AG04450 (cell line): Measurements from ENCODE around the gene DHRS11. TPM values are rescaled to one million over a fixed set of nuclear protein-coding genes. Genes with fewer than 3 reads are reported as not detected.
"Not testable (repeated sequence)": the region's sequence is repeated elsewhere in the genome, so short reads cannot be mapped to it uniquely, and the experiment has no call there.

ENCODE experiments used
- CTCF ChIA-PET: fragments of 300-600, 350-600 bp; formaldehyde crosslinking; extraction: SDS; loops from one replicate; lab custom pipeline; 2022; ENCODE audit warnings: antibody characterized with exemption, inconsistent platforms; lab: Charles Lee
- POLR2A ChIA-PET: fragments of 350-600 bp; formaldehyde crosslinking; extraction: SDS; loops from one replicate; lab custom pipeline; 2021; ENCODE audit warnings: antibody characterized with exemption, inconsistent platforms; lab: Yijun Ruan, JAX
- DNase-seq: peaks from one replicate; pipeline ENCODE4 v3.0.0-alpha.2; 2011; ENCODE audit warnings: low read depth, low spot score
- H3K27ac ChIP-seq: one replicate; pipeline ENCODE4 v1.5.1; 2012; ENCODE audit warnings: low read depth, low read length, control low read depth
- H3K27me3 ChIP-seq: one replicate; pipeline ENCODE4 v1.6.0; 2012; ENCODE audit warnings: low read length; ENCODE audit not compliant: control insufficient read depth, insufficient read depth
- H3K4me3 ChIP-seq: 2 replicates; pipeline ENCODE4 v1.5.1; 2011; ENCODE audit warnings: mild to moderate bottlenecking, low read depth, low read length, control low read depth
- H3K9me3 ChIP-seq: 2 replicates; pipeline ENCODE4 v1.5.1; 2012; ENCODE audit warnings: low read length; ENCODE audit not compliant: control insufficient read depth, insufficient read depth
- polyA plus RNA-seq: library from polyadenylated mRNA; depleted of rRNA; stranded (reverse); fragments of >200 nt; gene quantifications from 2 replicates; pipeline ENCODE4 v1.2.3, GENCODE V29; 2011
- TF ChIP-seq, protein P1 (sequence below): IDR thresholded peaks from 2 replicates; pipeline ENCODE4 v1.5.1; 2011; ENCODE audit warnings: low read depth, low read length, control low read depth, inconsistent platforms

DHRS11 gene
- polyA plus RNA-seq, 1 experiment = 4.9 TPM

DNA sequence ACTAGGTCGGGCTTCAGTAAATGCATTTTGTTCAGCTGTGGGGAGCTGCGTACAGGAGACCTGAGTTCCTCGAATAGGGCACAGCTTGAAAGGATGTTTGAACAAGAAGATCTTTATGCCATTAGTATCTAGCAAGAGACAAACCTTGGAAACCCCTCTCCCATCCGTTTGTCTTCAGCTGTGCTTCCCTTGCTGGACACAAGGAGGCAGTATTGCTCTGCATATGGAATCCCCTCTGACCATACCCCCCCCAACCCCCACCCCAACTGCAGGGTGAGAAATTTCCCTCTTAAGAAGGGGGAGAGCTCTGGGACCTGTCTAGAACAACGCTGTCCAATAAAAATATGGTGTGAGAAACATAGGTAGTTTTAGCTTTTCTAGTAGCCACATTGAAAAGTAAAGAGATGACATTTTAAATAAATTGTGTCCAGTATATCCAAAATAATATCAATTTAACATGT, 11.3 kb downstream of the DHRS11 start:
- peak; percentile 29 for DNase-seq
- no peak overlapping the region for H3K27ac ChIP-seq
- CTCF ChIA-PET = interaction anchor here (0.6 to 5.0 kb wide), 88 partner anchors 8 to 1167 kb away, joined by 3 to 79 read pairs (median 5); partner anchors contain the start of gene C17orf78
- POLR2A ChIA-PET = interaction anchor here (0.5 to 0.9 kb wide), 2 partner anchors 39 to 764 kb away, joined by 3 to 6 read pairs; no protein-coding TSS in a partner anchor
- TF ChIP-seq, protein P1, sequence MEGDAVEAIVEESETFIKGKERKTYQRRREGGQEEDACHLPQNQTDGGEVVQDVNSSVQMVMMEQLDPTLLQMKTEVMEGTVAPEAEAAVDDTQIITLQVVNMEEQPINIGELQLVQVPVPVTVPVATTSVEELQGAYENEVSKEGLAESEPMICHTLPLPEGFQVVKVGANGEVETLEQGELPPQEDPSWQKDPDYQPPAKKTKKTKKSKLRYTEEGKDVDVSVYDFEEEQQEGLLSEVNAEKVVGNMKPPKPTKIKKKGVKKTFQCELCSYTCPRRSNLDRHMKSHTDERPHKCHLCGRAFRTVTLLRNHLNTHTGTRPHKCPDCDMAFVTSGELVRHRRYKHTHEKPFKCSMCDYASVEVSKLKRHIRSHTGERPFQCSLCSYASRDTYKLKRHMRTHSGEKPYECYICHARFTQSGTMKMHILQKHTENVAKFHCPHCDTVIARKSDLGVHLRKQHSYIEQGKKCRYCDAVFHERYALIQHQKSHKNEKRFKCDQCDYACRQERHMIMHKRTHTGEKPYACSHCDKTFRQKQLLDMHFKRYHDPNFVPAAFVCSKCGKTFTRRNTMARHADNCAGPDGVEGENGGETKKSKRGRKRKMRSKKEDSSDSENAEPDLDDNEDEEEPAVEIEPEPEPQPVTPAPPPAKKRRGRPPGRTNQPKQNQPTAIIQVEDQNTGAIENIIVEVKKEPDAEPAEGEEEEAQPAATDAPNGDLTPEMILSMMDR = peak; percentile 91
- no peaks in the 10 kb centered on the region for H3K27me3 ChIP-seq
- H3K4me3 ChIP-seq = peak overlapping the region; percentile 95
- no peaks in the 10 kb centered on the region; the same call in 1 of the 2 replicates for H3K9me3 ChIP-seq

DNA sequence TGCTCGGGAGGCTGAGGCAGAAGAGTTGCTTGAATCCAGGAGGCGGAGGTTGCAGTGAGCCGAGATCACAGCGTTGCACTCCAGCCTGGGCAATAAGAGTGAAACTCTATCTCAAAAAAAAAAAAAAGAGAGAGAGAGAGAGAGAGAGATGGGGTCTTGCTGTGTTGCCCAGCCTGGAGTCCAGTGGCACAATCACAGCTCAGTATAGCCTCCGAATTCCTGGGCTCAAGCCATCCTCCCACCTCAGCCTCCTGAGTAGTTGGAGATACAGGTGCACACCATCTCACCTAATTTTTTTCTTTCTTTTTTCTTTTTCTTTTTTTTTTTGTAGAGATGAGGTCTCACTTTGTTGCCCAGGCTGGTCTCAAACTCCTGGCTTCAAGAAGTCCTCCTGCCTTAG, 13.3 kb downstream of the DHRS11 start:
- H3K27ac ChIP-seq, POLR2A ChIA-PET, DNase-seq, H3K9me3 ChIP-seq, H3K27me3 ChIP-seq, H3K4me3 ChIP-seq: not testable (repeated sequence)
- CTCF ChIA-PET = interaction anchor here (3.7 to 5.0 kb wide), 2 partner anchors 442 to 769 kb away, joined by 42 to 79 read pairs; partner anchors contain the start of gene C17orf78

DNA sequence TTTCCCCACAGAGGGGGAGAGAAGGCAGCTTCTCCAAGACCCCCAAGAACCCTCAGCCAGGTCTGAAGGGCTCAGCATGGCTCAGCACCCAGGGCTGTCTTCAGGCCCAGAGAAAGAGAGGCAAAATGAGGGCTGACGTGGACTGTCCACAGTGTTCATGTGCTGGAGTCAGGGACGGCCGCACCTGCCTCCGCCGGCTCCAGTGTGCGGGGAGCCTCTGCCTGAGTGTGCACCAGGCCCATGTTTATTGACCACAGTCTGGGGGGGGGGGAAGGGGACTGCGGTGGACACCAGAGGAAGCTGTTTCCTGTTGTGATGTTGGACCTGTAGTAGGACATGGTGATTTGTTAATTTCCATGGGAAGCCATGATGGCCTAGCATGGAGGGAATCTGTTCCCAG, 16.6 kb downstream of the DHRS11 start:
- Histone ChIP-seq H3K4me3 (no peak overlapping the region), H3K27me3 (no peaks in the 10 kb centered on the region), H3K27ac (no peak overlapping the region), H3K9me3 (no peaks in the 10 kb centered on the region)
- CTCF ChIA-PET = interaction anchor here (1.3 kb wide), 1 partner anchor 311 kb away, joined by 4 read pairs; no protein-coding TSS in a partner anchor
- no peak for DNase-seq
- POLR2A ChIA-PET = interaction anchor here (0.8 kb wide), 1 partner anchor 22 kb away, joined by 4 read pairs; no protein-coding TSS in a partner anchor
- TF ChIP-seq, protein P1 = no peak

DNA sequence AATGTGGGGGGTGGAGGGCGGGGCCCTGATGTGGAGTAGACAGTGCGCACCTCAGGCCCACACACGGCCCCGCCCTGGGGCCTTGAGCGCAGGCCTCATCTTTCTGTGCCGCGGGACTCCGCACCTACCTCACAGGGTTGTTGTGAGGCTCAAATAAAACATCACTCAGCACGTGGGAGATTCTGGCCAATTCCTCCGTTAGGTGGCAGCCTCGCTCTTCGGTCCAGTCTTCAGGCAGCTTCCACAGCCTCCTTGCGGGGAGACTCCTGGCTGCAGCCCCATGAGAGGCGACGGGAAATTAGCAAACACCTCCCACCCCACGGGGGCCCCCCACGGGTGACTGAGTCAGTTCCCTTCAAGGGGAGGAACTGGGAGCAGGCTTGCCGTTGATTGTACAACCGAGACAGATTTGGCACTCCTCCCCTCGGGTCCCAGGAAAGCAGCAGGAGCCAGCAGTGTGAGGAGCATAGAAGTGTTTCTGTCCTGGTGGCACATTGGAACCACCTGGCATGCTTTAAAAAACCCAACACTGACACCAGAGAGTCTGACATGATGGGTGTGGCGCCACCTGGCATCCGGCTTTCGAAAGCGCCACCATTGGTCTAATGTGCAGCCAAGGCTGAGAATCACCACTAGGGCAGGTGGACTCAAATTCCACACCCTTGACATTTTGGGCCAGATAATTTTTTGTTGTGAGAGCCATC, 17.3 kb downstream of the DHRS11 start:
- H3K27me3 ChIP-seq = no peaks in the 10 kb centered on the region
- DNase-seq = peak; percentile 29
- H3K9me3 ChIP-seq = no peaks in the 10 kb centered on the region
- TF ChIP-seq, protein P1 = peak; percentile 65
- H3K4me3 ChIP-seq = no peak overlapping the region
- ChIA-PET POLR2A (interaction anchor here (0.8 kb wide), 1 partner anchor 21 kb away, joined by 4 read pairs; no protein-coding TSS in a partner anchor), CTCF (interaction anchor here (0.5 to 1.3 kb wide), 2 partner anchors 310 to 1003 kb away, joined by 3 to 4 read pairs; no protein-coding TSS in a partner anchor)
- no peak overlapping the region for H3K27ac ChIP-seq

DNA sequence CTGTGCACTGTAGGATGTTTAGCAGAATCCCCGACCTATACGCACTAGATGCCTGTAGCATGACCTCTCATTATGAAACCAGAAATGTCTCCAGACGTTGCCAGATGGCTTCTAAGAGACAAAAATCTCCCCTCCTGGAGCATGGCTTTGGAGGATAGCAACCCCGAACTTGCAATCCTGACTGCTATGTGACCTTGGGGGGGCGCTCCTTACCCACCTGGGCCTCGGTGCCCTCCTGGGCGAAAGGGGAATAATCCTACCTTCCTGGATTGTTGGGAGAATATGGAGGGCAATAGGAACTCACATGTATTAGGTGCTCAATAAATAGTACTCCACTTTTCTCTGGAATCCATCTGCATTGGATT, 17.8 kb downstream of the DHRS11 start:
- no peak for DNase-seq
- CTCF ChIA-PET = interaction anchor here (0.5 to 2.6 kb wide), 6 partner anchors 7 to 1003 kb away, joined by 3 to 18 read pairs (median 4); partner anchors contain the start of gene MRM1

More for the DNA sequence above, 17.8 kb downstream of the DHRS11 start:
- H3K4me3 ChIP-seq = no peak overlapping the region
- no peaks in the 10 kb centered on the region for H3K27me3 ChIP-seq
- POLR2A ChIA-PET = interaction anchor here (0.7 kb wide), 1 partner anchor 53 kb away, joined by 4 read pairs; no protein-coding TSS in a partner anchor
- no peaks in the 10 kb centered on the region for H3K9me3 ChIP-seq
- TF ChIP-seq, protein P1 = no peak
- H3K27ac ChIP-seq = no peak overlapping the region
